ENCODE results near the gene MYO1E.

DNA sequence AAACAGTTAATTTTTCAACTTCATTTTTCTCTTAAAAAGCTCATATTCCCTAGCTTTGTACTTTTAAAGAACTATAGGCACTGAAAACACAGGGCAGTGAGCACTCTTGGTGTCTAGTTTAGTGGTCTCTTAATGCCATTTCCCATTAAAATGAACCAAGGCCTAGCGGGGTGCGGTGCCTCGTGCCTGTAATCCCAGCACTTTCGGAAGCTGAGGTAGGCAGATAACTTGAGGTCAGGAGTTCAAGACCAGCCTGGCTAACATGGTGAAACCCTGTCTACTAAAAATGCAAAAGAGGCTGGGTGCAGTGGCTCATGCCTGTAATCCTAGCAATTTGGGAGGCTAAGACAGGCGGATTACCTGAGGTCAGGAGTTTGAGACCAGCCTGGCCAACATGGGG is 120.5 kb downstream of the MYO1E start:
- TF ChIP-seq BHLHE40 (IDR thresholded peaks at IDR 0.05; ENCODE audit: low read depth, low read length): no peak
- TF ChIP-seq CTCF (conservative IDR thresholded peaks at IDR 0.05; ENCODE audit: low read depth, low read length): no peak
- TF ChIP-seq POLR2A (IDR thresholded peaks at IDR 0.05; ENCODE audit: low read depth, low read length): no peak
- TF ChIP-seq CEBPB (IDR thresholded peaks at IDR 0.05; ENCODE audit: low read depth, low read length): no peak
- no peak for TF ChIP-seq RCOR1 (IDR thresholded peaks at IDR 0.05; ENCODE audit: insufficient replicate concordance, low read length)

All from IMR-90 (cell line).